ENCODE data around the gene AP1S1.
A peak's percentile ranks its signal among the peaks of the same experiment; 100 is the strongest.

The AP1S1 gene

GRCh38 chr7:101169110-101169837, 15.0 kb downstream of the AP1S1 start:
- FAIRE-seq: no peak
- no peak for DNase-seq (ENCODE audit: extremely low spot score, insufficient read length, low read depth)

GRCh38 chr7:101169838-101170551, 15.7 kb downstream of the AP1S1 start:
- FAIRE-seq: peak; percentile 87
- no peak for DNase-seq (ENCODE audit: extremely low spot score, insufficient read length, low read depth)

GRCh38 chr7:101170617-101171441, 16.6 kb downstream of the AP1S1 start:
- no peak for DNase-seq (ENCODE audit: extremely low spot score, insufficient read length, low read depth)
- FAIRE-seq: no peak

- FAIRE-seq (no peak), DNase-seq (ENCODE audit: extremely low spot score, insufficient read length, low read depth) (no peak)
Measured at GRCh38 chr7:101171442-101171837, 17.2 kb downstream of the AP1S1 start.

- DNase-seq (ENCODE audit: extremely low spot score, insufficient read length, low read depth) (no peak), FAIRE-seq (no peak)
Measured at GRCh38 chr7:101172005-101172853, 18.0 kb downstream of the AP1S1 start.

- no peak for FAIRE-seq
- no peak for DNase-seq (ENCODE audit: extremely low spot score, insufficient read length, low read depth)
Measured at GRCh38 chr7:101172854-101173751, 18.8 kb downstream of the AP1S1 start.

GRCh38 chr7:101173752-101174244, 19.5 kb downstream of the AP1S1 start:
- peak; percentile 90 for FAIRE-seq
- DNase-seq (ENCODE audit: extremely low spot score, insufficient read length, low read depth): peak; percentile 61

GRCh38 chr7:101174322-101174854, 20.1 kb downstream of the AP1S1 start:
- FAIRE-seq: no peak

GRCh38 chr7:101175664-101176063, 21.4 kb downstream of the AP1S1 start:
- DNase-seq (ENCODE audit: extremely low spot score, insufficient read length, low read depth) (no peak), FAIRE-seq (no peak)

More at GRCh38 chr7:101174322-101174854, 20.1 kb downstream of the AP1S1 start:
- DNase-seq (ENCODE audit: extremely low spot score, insufficient read length, low read depth): no peak

GRCh38 chr7:101177644-101178043, 23.4 kb downstream of the AP1S1 start:
- DNase-seq (ENCODE audit: extremely low spot score, insufficient read length, low read depth): no peak
- FAIRE-seq: no peak

GRCh38 chr7:101179117-101179516, 24.8 kb downstream of the AP1S1 start:
- FAIRE-seq (no peak), DNase-seq (ENCODE audit: extremely low spot score, insufficient read length, low read depth) (no peak)

GRCh38 chr7:101179713-101180112, 25.4 kb downstream of the AP1S1 start:
- no peak for DNase-seq (ENCODE audit: extremely low spot score, insufficient read length, low read depth)
- no peak for FAIRE-seq

- FAIRE-seq (no peak), DNase-seq (ENCODE audit: extremely low spot score, insufficient read length, low read depth) (no peak)
Measured at GRCh38 chr7:101180130-101180755, 26.0 kb downstream of the AP1S1 start, which contains the start of gene NAT16. TSS of gene NAT16 (minus strand) at chr7:101180293. CDS start at chr7:101174807, 5,486 bp downstream.

- FAIRE-seq (no peak), DNase-seq (ENCODE audit: extremely low spot score, insufficient read length, low read depth) (no peak)
Measured at GRCh38 chr7:101185258-101185839, 31.1 kb downstream of the AP1S1 start.

GRCh38 chr7:101186194-101186593, 31.9 kb downstream of the AP1S1 start:
- FAIRE-seq (no peak), DNase-seq (ENCODE audit: extremely low spot score, insufficient read length, low read depth) (no peak)

GRCh38 chr7:101186844-101187428, 32.7 kb downstream of the AP1S1 start:
- no peak for DNase-seq (ENCODE audit: extremely low spot score, insufficient read length, low read depth)
- no peak for FAIRE-seq

- DNase-seq (ENCODE audit: extremely low spot score, insufficient read length, low read depth) (no peak), FAIRE-seq (no peak)
Measured at GRCh38 chr7:101189109-101189508, 34.8 kb downstream of the AP1S1 start.

All from GM18507 (cell line).